SK-N-SH treated with all-trans-retinoic acid at 6 μM for 48 hours (cell line): ENCODE measurements around the gene TMEM164.

Experiments used
- ATAC-seq: fragments of 200-7000 bp; cut with Tn5 transposase; 3 replicates; pipeline ENCODE4 v1.9.1; 2020; ENCODE audit warnings: mild to moderate bottlenecking, moderate library complexity
- BACH2 ChIP-seq: fragments of 250-450 bp; sonication (Bioruptor Pico); IDR thresholded peaks from 2 replicates; pipeline ENCODE4 v1.9.0; 2021; ENCODE audit warnings: mild to moderate bottlenecking, borderline replicate concordance
- CSDC2 ChIP-seq: fragments of 250-450 bp; sonication (Bioruptor Pico); IDR thresholded peaks from 2 replicates; pipeline ENCODE4 v1.5.0; 2020; ENCODE audit warnings: mild to moderate bottlenecking, moderate library complexity
- ESRRG ChIP-seq: fragments of 250-450 bp; sonication (Bioruptor Pico); IDR thresholded peaks from 2 replicates; pipeline ENCODE4 v1.6.1; 2021; ENCODE audit warnings: mild to moderate bottlenecking
- GLIS3 ChIP-seq: fragments of 250-450 bp; sonication (Bioruptor Pico); IDR thresholded peaks from 2 replicates; pipeline ENCODE4 v1.5.0; 2020; ENCODE audit warnings: mild to moderate bottlenecking, moderate library complexity
- ISL1 ChIP-seq: fragments of 250-450 bp; sonication (Bioruptor Pico); IDR thresholded peaks from 2 replicates; pipeline ENCODE4 v2.1.2; 2022; ENCODE audit warnings: mild to moderate bottlenecking, moderate library complexity
- OSR1 ChIP-seq: fragments of 250-450 bp; sonication (Bioruptor Pico); IDR thresholded peaks from 2 replicates; pipeline ENCODE4 v1.8.0; 2022; ENCODE audit warnings: moderate library complexity, mild to moderate bottlenecking, inconsistent platforms
- PPARA ChIP-seq: fragments of 250-450 bp; sonication (Bioruptor Pico); IDR thresholded peaks from 2 replicates; pipeline ENCODE4 v1.5.0; 2020; ENCODE audit warnings: mild to moderate bottlenecking, borderline replicate concordance
- RARB ChIP-seq: fragments of 250-450 bp; sonication (Bioruptor Pico); IDR thresholded peaks from 2 replicates; pipeline ENCODE4 v1.8.0; 2021; ENCODE audit warnings: mild to moderate bottlenecking, moderate library complexity
- SNAI2 ChIP-seq: fragments of 250-450 bp; sonication (Bioruptor Pico); IDR thresholded peaks from 2 replicates; pipeline ENCODE4 v1.5.0; 2020; ENCODE audit warnings: mild to moderate bottlenecking, moderate library complexity
- TCF4 ChIP-seq: fragments of 250-450 bp; sonication (Bioruptor Pico); IDR thresholded peaks from 2 replicates; pipeline ENCODE4 v1.8.0; 2021; ENCODE audit warnings: mild to moderate bottlenecking, moderate library complexity, borderline replicate concordance
- TOX ChIP-seq: fragments of 250-450 bp; sonication (Bioruptor Pico); IDR thresholded peaks from 2 replicates; pipeline ENCODE4 v1.8.0; 2021; ENCODE audit warnings: mild to moderate bottlenecking, moderate library complexity, borderline replicate concordance
- ZFP3 ChIP-seq: fragments of 250-450 bp; sonication (Bioruptor Pico); IDR thresholded peaks from 2 replicates; pipeline ENCODE4 v1.5.0; 2020; ENCODE audit warnings: mild to moderate bottlenecking, moderate library complexity
- ZFP30 ChIP-seq: fragments of 450-650 bp; formaldehyde crosslinking; IDR thresholded peaks from 2 replicates; pipeline ENCODE4 v1.5.0; 2022; ENCODE audit warnings: mild to moderate bottlenecking, moderate library complexity
- ZNF565 ChIP-seq: fragments of 450-650 bp; formaldehyde crosslinking; conservative IDR thresholded peaks from 2 replicates; pipeline ENCODE4 v1.5.0; 2020; ENCODE audit warnings: low read depth, mild to moderate bottlenecking, moderate library complexity
- ZNF70 ChIP-seq: fragments of 450-650 bp; formaldehyde crosslinking; IDR thresholded peaks from 2 replicates; pipeline ENCODE4 v1.5.0; 2020; ENCODE audit warnings: mild to moderate bottlenecking, moderate library complexity
- ZNF8 ChIP-seq: fragments of 450-650 bp; formaldehyde crosslinking; IDR thresholded peaks from 2 replicates; pipeline ENCODE4 v1.5.0; 2020; ENCODE audit warnings: mild to moderate bottlenecking, moderate library complexity
- TF ChIP-seq, protein P1 (sequence below): fragments of 250-450 bp; sonication (Bioruptor Pico); IDR thresholded peaks from 2 replicates; pipeline ENCODE4 v1.5.1; 2020; ENCODE audit warnings: low read depth, mild to moderate bottlenecking, moderate library complexity
- TF ChIP-seq, protein P2 (sequence below): fragments of 250-450 bp; sonication (Bioruptor Pico); IDR thresholded peaks from 2 replicates; pipeline ENCODE4 v1.5.0; 2020; ENCODE audit warnings: mild to moderate bottlenecking, moderate library complexity
- TF ChIP-seq, protein P3 (sequence below): fragments of 250-450 bp; sonication (Bioruptor Pico); IDR thresholded peaks from 2 replicates; pipeline ENCODE4 v1.5.1; 2021; ENCODE audit warnings: mild to moderate bottlenecking, moderate library complexity
- TF ChIP-seq, protein P4 (sequence below): fragments of 250-450 bp; sonication (Bioruptor Pico); IDR thresholded peaks from 2 replicates; pipeline ENCODE4 v1.8.0; 2020; ENCODE audit warnings: mild to moderate bottlenecking, moderate library complexity, borderline replicate concordance
- TF ChIP-seq, protein P5 (sequence below): fragments of 250-450 bp; sonication (Bioruptor Pico); IDR thresholded peaks from 2 replicates; pipeline ENCODE4 v1.8.0; 2021; ENCODE audit warnings: low read depth, mild to moderate bottlenecking, moderate library complexity, borderline replicate concordance

The TMEM164 gene

DNA sequence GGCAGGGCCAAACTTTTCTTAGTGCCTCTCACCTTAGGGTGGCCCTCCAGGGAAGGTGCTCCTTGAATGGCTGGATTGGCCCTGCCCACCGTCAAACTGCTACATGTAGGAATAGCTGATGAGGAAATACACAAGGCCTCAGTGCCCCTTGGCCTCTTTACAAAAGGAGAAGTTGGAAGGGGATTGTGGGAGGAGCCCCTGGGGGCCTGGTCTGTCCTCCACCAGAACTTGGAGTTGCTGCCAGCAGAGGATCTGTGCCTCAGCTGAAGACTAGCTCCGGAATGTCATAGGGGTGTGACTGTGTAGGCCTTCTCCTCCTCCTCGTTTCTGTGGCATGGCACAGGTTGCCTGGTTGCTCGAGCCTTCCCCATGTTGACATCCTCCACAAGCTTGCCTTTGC, 172.2 kb downstream of the TMEM164 start:
- no peak for ATAC-seq
- no peak for TF ChIP-seq TCF4 (CRISPR knock-in tag)
- TF ChIP-seq BACH2, result no peak
- no peak for TF ChIP-seq OSR1 (CRISPR knock-in tag)
- TF ChIP-seq, protein P1, sequence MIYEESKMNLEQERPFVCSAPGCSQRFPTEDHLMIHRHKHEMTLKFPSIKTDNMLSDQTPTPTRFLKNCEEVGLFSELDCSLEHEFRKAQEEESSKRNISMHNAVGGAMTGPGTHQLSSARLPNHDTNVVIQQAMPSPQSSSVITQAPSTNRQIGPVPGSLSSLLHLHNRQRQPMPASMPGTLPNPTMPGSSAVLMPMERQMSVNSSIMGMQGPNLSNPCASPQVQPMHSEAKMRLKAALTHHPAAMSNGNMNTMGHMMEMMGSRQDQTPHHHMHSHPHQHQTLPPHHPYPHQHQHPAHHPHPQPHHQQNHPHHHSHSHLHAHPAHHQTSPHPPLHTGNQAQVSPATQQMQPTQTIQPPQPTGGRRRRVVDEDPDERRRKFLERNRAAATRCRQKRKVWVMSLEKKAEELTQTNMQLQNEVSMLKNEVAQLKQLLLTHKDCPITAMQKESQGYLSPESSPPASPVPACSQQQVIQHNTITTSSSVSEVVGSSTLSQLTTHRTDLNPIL, result no peak
- no peak for TF ChIP-seq ISL1 (CRISPR knock-in tag)
- no peak for TF ChIP-seq ZFP3
- no peak for TF ChIP-seq ZNF8 (CRISPR knock-in tag)
- no peak for TF ChIP-seq ZNF565 (CRISPR knock-in tag)
- no peak for TF ChIP-seq ESRRG (CRISPR knock-in tag)
- TF ChIP-seq, all 23 proteins: peak for 0

DNA sequence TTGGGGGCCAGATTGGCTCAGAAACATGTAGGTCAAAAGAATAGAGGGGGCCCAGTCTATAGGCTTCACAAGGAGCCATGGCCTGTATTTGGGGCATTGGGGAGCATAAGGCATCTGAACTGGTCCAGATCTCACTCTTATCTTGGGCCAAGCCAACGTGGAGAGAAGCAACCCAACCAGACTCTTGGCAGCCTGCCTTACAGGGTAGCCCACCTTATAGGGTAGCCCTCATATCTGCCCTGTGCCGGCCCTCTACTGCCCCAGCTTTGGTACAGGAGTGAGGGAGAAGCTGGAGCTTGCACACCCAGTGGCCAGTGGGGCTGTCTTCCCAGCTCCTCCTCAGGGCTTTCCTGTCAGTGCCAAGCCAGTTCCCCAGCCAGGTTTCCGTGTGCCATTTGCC, 172.8 kb downstream of the TMEM164 start:
- ATAC-seq, result no peak

DNA sequence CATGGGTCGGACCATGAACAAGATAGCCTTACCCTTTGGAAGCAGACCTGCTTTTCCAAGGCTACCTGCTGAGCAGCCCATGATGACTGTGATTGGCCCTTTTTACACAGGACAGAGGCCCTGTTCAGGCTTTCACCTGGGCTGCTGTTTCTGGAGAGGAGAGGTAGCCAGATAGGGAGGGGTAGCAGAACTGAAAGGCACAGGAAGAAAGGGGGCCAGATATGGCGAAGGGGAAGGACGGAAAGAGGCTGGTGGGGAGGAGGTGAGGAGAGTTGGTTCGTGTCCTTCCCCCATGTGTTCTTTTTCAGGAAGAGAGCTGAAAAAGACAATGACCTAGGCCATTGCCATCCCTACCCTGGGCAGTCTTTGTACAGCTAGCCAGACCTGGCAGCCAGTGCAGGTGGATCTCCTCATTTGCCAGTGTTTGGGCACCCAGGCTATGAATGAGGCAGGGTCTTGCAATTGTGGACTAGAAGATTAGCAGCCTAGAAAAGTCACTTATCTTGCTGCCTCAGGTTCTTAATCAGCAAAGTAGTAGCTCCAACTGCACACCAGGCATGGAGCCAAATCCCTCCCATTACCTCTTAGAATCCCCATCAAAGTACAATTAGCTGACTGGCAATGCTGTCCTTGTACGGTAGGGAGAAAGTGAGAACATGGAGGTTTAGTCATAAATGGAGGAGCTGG, 175.4 kb downstream of the TMEM164 start:
- ATAC-seq, result no peak
- TF ChIP-seq TOX (CRISPR knock-in tag) (no peak), ISL1 (CRISPR knock-in tag) (no peak), BACH2 (no peak), GLIS3 (CRISPR knock-in tag) (no peak), SNAI2 (CRISPR knock-in tag) (no peak), ZNF8 (CRISPR knock-in tag) (no peak), CSDC2 (CRISPR knock-in tag) (no peak), OSR1 (CRISPR knock-in tag) (no peak), ZFP30 (CRISPR knock-in tag) (no peak), ZNF565 (CRISPR knock-in tag) (no peak), TCF4 (CRISPR knock-in tag) (no peak), PPARA (no peak), RARB (no peak), ZFP3 (no peak), ESRRG (CRISPR knock-in tag) (no peak)
- TF ChIP-seq, protein P2, sequence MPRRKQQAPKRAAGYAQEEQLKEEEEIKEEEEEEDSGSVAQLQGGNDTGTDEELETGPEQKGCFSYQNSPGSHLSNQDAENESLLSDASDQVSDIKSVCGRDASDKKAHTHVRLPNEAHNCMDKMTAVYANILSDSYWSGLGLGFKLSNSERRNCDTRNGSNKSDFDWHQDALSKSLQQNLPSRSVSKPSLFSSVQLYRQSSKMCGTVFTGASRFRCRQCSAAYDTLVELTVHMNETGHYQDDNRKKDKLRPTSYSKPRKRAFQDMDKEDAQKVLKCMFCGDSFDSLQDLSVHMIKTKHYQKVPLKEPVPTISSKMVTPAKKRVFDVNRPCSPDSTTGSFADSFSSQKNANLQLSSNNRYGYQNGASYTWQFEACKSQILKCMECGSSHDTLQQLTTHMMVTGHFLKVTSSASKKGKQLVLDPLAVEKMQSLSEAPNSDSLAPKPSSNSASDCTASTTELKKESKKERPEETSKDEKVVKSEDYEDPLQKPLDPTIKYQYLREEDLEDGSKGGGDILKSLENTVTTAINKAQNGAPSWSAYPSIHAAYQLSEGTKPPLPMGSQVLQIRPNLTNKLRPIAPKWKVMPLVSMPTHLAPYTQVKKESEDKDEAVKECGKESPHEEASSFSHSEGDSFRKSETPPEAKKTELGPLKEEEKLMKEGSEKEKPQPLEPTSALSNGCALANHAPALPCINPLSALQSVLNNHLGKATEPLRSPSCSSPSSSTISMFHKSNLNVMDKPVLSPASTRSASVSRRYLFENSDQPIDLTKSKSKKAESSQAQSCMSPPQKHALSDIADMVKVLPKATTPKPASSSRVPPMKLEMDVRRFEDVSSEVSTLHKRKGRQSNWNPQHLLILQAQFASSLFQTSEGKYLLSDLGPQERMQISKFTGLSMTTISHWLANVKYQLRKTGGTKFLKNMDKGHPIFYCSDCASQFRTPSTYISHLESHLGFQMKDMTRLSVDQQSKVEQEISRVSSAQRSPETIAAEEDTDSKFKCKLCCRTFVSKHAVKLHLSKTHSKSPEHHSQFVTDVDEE, result no peak
- TF ChIP-seq, protein P1, result no peak
- TF ChIP-seq, protein P3, sequence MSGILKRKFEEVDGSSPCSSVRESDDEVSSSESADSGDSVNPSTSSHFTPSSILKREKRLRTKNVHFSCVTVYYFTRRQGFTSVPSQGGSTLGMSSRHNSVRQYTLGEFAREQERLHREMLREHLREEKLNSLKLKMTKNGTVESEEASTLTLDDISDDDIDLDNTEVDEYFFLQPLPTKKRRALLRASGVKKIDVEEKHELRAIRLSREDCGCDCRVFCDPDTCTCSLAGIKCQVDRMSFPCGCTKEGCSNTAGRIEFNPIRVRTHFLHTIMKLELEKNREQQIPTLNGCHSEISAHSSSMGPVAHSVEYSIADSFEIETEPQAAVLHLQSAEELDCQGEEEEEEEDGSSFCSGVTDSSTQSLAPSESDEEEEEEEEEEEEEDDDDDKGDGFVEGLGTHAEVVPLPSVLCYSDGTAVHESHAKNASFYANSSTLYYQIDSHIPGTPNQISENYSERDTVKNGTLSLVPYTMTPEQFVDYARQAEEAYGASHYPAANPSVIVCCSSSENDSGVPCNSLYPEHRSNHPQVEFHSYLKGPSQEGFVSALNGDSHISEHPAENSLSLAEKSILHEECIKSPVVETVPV (CRISPR knock-in tag), result no peak
- TF ChIP-seq, protein P4, sequence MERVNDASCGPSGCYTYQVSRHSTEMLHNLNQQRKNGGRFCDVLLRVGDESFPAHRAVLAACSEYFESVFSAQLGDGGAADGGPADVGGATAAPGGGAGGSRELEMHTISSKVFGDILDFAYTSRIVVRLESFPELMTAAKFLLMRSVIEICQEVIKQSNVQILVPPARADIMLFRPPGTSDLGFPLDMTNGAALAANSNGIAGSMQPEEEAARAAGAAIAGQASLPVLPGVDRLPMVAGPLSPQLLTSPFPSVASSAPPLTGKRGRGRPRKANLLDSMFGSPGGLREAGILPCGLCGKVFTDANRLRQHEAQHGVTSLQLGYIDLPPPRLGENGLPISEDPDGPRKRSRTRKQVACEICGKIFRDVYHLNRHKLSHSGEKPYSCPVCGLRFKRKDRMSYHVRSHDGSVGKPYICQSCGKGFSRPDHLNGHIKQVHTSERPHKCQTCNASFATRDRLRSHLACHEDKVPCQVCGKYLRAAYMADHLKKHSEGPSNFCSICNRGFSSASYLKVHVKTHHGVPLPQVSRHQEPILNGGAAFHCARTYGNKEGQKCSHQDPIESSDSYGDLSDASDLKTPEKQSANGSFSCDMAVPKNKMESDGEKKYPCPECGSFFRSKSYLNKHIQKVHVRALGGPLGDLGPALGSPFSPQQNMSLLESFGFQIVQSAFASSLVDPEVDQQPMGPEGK (CRISPR knock-in tag), result no peak

More for the DNA sequence above, 172.8 kb downstream of the TMEM164 start:
- TF ChIP-seq ISL1 (CRISPR knock-in tag) (no peak), ZNF70 (CRISPR knock-in tag) (no peak), GLIS3 (CRISPR knock-in tag) (no peak), RARB (no peak), TCF4 (CRISPR knock-in tag) (no peak), TOX (CRISPR knock-in tag) (no peak), ZFP30 (CRISPR knock-in tag) (no peak), ZFP3 (no peak), BACH2 (no peak), CSDC2 (CRISPR knock-in tag) (no peak), ZNF565 (CRISPR knock-in tag) (no peak), PPARA (no peak)
- TF ChIP-seq, protein P4 (CRISPR knock-in tag), result no peak
- TF ChIP-seq, protein P5, sequence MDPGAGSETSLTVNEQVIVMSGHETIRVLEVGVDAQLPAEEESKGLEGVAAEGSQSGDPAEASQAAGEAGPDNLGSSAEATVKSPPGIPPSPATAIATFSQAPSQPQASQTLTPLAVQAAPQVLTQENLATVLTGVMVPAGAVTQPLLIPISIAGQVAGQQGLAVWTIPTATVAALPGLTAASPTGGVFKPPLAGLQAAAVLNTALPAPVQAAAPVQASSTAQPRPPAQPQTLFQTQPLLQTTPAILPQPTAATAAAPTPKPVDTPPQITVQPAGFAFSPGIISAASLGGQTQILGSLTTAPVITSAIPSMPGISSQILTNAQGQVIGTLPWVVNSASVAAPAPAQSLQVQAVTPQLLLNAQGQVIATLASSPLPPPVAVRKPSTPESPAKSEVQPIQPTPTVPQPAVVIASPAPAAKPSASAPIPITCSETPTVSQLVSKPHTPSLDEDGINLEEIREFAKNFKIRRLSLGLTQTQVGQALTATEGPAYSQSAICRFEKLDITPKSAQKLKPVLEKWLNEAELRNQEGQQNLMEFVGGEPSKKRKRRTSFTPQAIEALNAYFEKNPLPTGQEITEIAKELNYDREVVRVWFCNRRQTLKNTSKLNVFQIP (CRISPR knock-in tag), result no peak
